Right lobe of liver (tissue), 6 donors: ENCODE results near the gene COPA. TPM values are rescaled to one million over a fixed set of nuclear protein-coding genes. Genes with fewer than 3 reads are reported as not detected.

ENCODE experiments used
- ATAC-seq, 4 donors: fragments of 200-7000 bp; cut with Tn5 transposase; one replicate each; pipeline ENCODE4 v1.9.1; 2020; ENCODE audit warnings: mild to moderate bottlenecking in 4 of 4, moderate library complexity in 4 of 4
- DNase-seq, 3 donors: peaks; one replicate each; pipeline ENCODE4 v3.0.0-alpha.2; 2020
- H3K27ac ChIP-seq, 3 donors: fragments of 200-600 bp; one replicate each; pipeline ENCODE4 v1.8.0; 2022
- H3K27me3 ChIP-seq, 2 donors: fragments of 200-600 bp; one replicate each; pipeline ENCODE4 v1.8.0; 2022
- H3K36me3 ChIP-seq, 4 donors: fragments of 200-600 bp; sonication (generic) in 1 of 4; one replicate each; pipeline versions ENCODE4 v1.5.1 to v1.8.0; 2017 to 2022; ENCODE audit warnings: control low read depth in 1 of 4
- H3K4me1 ChIP-seq, 4 donors: fragments of 200-600 bp; sonication (generic) in 1 of 4; one replicate each; pipeline versions ENCODE4 v1.5.1 to v1.8.0; 2017 to 2022; ENCODE audit warnings: control low read depth in 1 of 4
- H3K4me3 ChIP-seq, 3 donors: fragments of 200-600 bp; one replicate each; pipeline ENCODE4 v1.8.0; 2022
- H3K9me3 ChIP-seq, 4 donors: fragments of 200-600 bp; sonication (generic) in 1 of 4; one replicate each; pipeline versions ENCODE4 v1.5.1 to v1.8.0; 2017 to 2022; ENCODE audit warnings: control low read depth in 1 of 4
- CTCF ChIP-seq, 4 donors: fragments of 200-600 bp in 3 of 4; fragments of 450-650 bp in 1 of 4; IDR thresholded peaks; one replicate each; pipeline versions ENCODE4 v1.5.1 to v1.8.0; 2016 to 2022; ENCODE audit warnings: antibody characterized with exemption in 4 of 4, mild to moderate bottlenecking in 2 of 4
- POLR2A ChIP-seq: fragments of 450-650 bp; IDR thresholded peaks from one replicate; pipeline ENCODE4 v1.6.1; 2017; ENCODE audit warnings: antibody characterized with exemption, mild to moderate bottlenecking
- WGBS: methylation state at CpG from one replicate; pipeline ENCODE4 v1.1.6; 2018; ENCODE audit warnings: low coverage, low lambda C conversion rate; ENCODE audit not compliant: insufficient coverage; ENCODE audit errors: missing lambda C conversion rate; 5-methylcytosine and 5-hydroxymethylcytosine counted together
- intact Hi-C, 2 donors: fragments of 100-400 bp; cut with DNase I; formaldehyde crosslinking; loops; one replicate each; pipeline versions ENCODE4 v1.11.2 to v1.14.1; 2022
- total RNA-seq, 6 experiments: library from RNA; depleted of rRNA in 2 of 6; stranded (reverse); fragments of >200 nt in 2 of 6; fragmentation: NEBNext Ultra II Directional in 3 of 6; extraction: Animal tissue kit (Norgen Biotek cat#: 25700) in 3 of 6; gene quantifications; one replicate each; pipeline versions ENCODE4 v1.1.0 to v1.2.4, GENCODE V29; 2016 to 2023
- donor health status: DM: no; HTN: yes; CAD: no.
- donor health status: DM: no; HTN: no; CAD: no.
- donor health status: DM: no; HTN: no; CAD: no.
- donor health status: DM: no; HTN: yes; CAD: no.
- donor health status: DM: no; HTN: yes; CAD: no.

The COPA gene
- total RNA-seq, 6 experiments from 2014 or later: 75.5 to 109 (median 103) TPM

GRCh38 chr1:160271025-160271424 is 72.0 kb downstream of the COPA start:
- H3K4me3 ChIP-seq: no peak overlapping the region
- H3K4me1 ChIP-seq: no peaks in the 10 kb centered on the region
- no peaks in the 10 kb centered on the region for H3K27me3 ChIP-seq
- H3K9me3 ChIP-seq: no peaks in the 10 kb centered on the region
- DNase-seq: no peak
- intact Hi-C loops: loop anchor here in 1 of 2 donors (10.0 kb wide), 1 partner anchor 66 kb away; the partner anchor contains the start of gene PEA15
- WGBS: no CpG with 5 or more reads among the region's 1 CpG
- H3K27ac ChIP-seq: no peak overlapping the region
- no peak for ATAC-seq
- TF ChIP-seq CTCF (IDR thresholded peaks at IDR 0.05) (no peak), POLR2A (no peak)
- H3K36me3 ChIP-seq: no peaks in the 10 kb centered on the region

- intact Hi-C loops: no loop called here
- WGBS: 59% methylated on average over 9 of the region's 10 CpGs
- ATAC-seq: no peak
Observed at GRCh38 chr1:160267284-160267991, 75.6 kb downstream of the COPA start.

DNA sequence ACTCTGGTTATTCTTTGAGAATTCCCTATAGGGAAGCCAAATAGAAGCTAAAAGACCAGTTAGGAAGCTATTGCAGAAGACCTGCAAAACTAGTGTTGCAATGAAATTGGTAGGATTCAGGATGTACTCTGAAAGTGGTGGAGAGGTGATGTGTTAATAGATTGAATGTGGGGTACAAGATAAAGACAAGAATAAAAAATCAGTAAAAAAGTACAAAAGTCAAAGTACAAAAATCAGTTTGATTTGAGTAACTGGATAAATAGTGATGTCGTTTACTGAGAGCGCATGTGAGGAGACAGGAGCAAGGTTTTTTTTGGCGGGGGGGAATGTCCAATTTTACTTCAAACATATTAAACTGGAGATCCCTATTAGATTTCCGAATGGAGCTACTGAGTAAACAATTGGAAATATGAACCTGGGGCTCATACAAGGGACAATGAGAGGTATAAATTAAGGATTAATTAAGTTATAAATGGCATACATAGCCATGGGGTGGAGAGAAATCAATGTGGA is 78.2 kb downstream of the COPA start:
- DNase-seq: peak in 1 of 3 donors; percentile 56
- Histone ChIP-seq H3K4me1 (peaks cover 0 to 40% (median 9%) of the 10 kb centered on the region in 4 donors), H3K27me3 (no peaks in the 10 kb centered on the region), H3K9me3 (no peaks in the 10 kb centered on the region), H3K27ac (peak overlapping the region in 2 of 3 donors; percentile 85 to 97), H3K36me3 (no peaks in the 10 kb centered on the region), H3K4me3 (no peak overlapping the region)
- TF ChIP-seq CTCF (IDR thresholded peaks at IDR 0.05) (no peak), POLR2A (no peak)
- peak; percentile 8 to 45 (median 22) for ATAC-seq
- intact Hi-C loops: no loop called here
- 12% methylated on average over 4 of the region's 4 CpGs for WGBS

More at GRCh38 chr1:160267284-160267991, 75.6 kb downstream of the COPA start:
- H3K4me1 ChIP-seq: peaks cover 0 to 25% (median 7%) of the 10 kb centered on the region in 4 donors
- no peaks in the 10 kb centered on the region for H3K36me3 ChIP-seq
- H3K9me3 ChIP-seq: no peaks in the 10 kb centered on the region
- no peaks in the 10 kb centered on the region for H3K27me3 ChIP-seq
- H3K27ac ChIP-seq: no peak overlapping the region
- DNase-seq: no peak
- TF ChIP-seq CTCF (IDR thresholded peaks at IDR 0.05) (no peak), POLR2A (no peak)
- H3K4me3 ChIP-seq: no peak overlapping the region

DNA sequence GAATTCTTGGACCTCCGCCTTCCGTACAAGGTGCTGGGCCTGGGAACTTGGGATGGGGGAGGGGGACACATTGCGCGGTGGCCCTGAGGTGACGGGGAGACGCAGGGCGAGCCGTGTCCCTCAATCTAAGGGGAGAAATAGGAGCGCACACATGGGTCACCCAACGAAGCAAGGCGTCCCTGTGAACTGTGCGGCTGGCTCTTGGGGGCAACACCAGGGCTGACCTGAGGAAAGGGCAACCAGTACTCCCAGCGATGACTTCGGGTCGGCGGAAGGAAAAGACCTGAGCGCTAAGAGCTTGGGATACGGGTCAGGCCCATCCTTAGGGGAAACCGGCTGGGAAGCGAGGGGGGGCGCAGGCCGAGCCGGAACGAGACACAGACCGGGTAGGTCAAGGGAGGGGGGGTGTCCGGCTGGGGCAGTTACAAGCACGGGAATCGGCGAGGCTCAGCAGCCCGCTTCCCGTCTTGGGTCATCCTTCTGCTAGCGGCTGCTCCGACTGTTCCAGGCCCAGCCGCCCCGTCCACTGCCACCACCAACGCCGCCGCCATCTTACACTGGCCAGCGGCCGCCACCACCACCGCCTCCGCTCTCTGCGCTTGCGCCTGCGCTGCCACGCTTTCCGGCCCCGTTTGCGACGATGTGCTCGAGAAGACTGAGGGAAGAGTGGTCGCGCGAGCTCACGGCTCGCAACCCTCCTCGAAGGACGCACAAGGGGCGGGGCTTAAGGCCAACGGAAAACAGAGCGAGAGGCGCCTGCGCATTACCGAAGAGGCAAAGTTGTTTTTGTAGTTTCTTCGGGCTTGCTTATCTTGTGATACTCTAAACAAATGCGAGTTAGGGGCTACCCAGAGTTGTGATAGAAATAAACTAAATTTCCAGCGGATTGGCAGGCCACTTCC is 80.9 kb downstream of the COPA start, which contains the start of gene DCAF8:
Gene DCAF8 (minus strand): TSS at position 657 of the 902 bp plus-strand sequence. CDS start 18,541 bp downstream, outside the sequence.
- WGBS: 0% methylated on average over 21 of the region's 67 CpGs

More for the DNA sequence above, 80.9 kb downstream of the COPA start, which contains the start of gene DCAF8:
- Histone ChIP-seq H3K4me1 (peaks cover 0 to 65% (median 19%) of the 10 kb centered on the region in 4 donors), H3K27ac (peak within 1 kb of the TSS; percentile 85 to 98 (median 97)), H3K27me3 (no peaks in the 10 kb centered on the region), H3K36me3 (no peaks in the 10 kb centered on the region), H3K9me3 (no peaks in the 10 kb centered on the region), H3K4me3 (peak within 1 kb of the TSS; percentile 83 to 92 (median 85))
- ATAC-seq (peak; percentile 91 to 94 (median 92)), DNase-seq (peak; percentile 98 to 99 (median 99))
- intact Hi-C loops: no loop called here
- no peak for TF ChIP-seq CTCF (IDR thresholded peaks at IDR 0.05)
- TF ChIP-seq POLR2A: peak; percentile 94
